HG02943 (cell line): ENCODE measurements around the gene KCNJ6.
"Not testable (repeated sequence)": the region's sequence is repeated elsewhere in the genome, so short reads cannot be mapped to it uniquely, and the experiment has no call there.

Experiments
- ATAC-seq: cut with Tn5 transposase; IDR thresholded peaks from one replicate; pipeline ENCODE4 v1.9.1; 2021; ENCODE audit warnings: mild to moderate bottlenecking, low read depth, moderate library complexity; ENCODE audit not compliant: unreplicated experiment

Gene KCNJ6

DNA sequence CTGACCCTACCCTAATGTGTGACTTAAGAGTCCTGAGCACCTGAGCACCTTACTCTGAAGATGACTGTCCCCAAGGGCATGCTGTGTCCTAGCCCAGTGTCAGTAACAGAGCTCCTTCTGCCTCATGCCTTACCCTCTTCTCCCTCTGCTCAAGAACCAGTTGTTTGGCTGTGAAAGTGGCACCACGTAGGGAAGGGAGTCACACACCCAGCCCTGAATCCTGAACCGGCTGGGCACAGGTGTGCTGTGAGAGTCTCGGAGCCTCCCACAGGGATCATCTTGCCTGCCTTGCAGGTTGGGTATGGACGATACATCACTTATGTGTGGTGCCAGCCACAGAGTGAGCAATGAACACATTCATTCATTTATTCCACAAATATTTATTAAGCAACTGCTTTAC, 329.1 kb downstream of the KCNJ6 start:
- ATAC-seq, result no peak

DNA sequence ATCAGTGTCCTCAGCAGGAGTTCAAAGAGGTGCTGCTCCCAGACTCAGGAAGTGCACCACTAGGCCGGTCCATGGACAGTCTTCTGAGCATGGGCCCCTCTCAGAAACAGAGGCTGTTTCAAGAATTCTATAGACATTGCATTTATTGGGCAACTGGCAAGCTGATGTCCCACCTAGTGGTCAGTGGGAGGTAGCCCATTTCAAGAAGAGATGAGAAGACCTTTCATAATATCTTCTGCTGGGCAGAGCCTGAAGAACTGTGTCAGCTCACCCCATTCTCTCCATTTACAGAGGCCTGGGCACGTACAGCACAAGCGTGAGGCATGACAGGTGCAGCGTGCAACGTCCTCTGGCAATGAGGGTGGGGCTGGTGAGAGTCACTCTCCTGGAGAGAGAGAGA, 333.7 kb downstream of the KCNJ6 start:
- no peak for ATAC-seq

DNA sequence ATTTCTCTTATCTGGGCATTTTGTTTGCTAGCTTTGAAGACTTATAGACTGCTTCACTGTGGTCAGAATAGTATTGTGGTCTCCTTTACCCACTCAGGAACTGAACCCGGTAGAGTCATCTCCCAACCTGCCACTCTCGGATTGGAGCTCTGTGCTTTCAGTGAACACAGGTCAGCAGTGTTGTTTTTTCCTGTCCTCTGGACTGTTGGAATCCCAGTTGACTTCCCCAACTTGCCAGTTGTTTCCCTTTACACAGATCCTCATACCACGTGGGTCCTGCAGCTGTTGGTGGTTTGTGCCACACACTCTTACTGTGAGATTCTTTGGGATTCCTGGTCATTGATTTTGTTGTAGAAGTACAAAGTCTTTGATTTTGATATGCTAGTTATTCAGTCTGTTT, 335.6 kb downstream of the KCNJ6 start:
- no peak for ATAC-seq

DNA sequence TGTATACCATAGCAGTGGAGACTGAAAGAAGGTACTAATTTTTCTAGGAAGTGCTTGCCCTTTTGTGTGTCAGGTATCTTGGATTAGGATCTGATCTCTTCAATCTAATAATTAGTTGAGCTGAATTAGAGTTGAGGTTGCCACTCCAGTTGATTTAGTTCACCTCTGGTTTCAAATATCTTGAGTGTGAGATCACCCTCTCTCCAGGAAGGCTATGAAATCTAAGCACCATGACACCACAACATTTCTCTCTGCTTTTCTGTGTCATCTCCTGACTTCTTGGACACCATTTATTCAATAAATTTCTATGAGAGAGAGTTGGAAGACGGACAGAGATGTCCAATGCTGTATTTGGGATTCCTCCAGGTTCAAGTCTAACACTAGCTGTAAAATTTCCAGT, 336.9 kb downstream of the KCNJ6 start:
- ATAC-seq, result no peak

DNA sequence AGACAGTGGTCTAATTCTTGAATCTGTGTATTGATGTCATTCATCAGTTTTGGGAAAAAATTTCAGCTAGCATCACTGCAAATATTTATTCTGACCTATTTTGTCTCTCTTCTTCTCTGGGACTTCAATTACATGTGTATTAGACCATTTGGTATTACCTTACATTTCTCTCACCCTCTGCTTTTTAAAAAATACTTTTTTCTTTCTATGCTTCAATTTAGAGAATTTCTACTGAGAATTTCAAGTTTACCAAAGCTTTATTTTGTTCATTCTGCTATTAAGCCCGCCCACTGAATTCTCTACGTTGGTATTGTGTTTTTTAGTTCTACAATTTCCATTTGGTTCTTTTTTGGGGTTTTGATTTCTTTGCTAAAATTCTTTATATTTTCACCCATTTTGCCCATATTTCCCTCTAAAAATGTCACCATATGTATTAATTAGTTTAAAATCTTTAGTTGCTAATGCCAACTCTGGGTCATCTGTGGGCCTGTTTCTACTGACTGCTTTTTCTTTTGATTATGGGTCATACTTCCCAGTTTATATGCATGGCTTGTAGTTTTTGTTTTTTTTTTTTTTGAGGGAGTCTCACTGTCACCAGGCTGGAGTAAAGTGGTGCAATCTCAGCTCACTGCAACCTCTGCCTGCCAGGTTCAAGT, 337.7 kb downstream of the KCNJ6 start:
- no peak for ATAC-seq

DNA sequence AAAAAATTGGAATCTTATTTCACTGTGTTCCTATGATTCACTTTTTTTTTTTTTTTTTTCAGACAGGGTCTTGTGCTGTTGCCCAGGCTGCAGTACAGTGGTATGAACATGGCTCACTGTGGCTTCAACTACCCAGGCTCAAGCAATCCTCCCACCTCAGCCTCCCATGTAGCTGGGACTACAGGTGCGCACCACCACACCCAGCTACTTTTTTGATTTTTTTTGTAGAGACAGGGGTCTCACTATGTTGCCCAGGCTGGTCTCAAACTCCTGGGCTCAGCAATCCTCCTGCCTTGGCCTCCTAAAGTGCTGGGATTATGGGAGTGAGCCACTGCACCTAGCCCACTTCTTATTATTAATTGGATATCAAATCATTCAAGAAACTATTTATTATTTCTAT, 339.3 kb downstream of the KCNJ6 start:
- ATAC-seq, result not testable (repeated sequence)

DNA sequence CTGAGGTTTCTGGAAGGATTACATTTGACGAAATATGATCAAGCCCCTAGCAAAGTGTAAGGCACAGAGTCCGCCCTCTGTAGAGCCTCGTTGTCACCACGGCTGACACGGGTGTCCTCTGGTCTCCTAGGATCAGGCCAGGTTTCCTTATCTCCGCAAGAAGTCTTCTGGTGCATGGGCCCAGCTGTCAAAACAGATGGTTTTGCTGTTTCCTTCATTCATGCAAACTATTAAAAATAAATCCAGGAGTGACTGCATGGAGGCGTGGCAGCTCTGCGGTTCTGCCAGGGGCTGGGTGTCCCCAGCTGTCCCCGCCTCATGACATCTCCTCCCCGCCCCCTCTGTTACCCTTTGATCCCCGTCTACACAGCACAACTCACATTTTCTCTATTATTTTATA, 340.7 kb downstream of the KCNJ6 start:
- ATAC-seq, result no peak

DNA sequence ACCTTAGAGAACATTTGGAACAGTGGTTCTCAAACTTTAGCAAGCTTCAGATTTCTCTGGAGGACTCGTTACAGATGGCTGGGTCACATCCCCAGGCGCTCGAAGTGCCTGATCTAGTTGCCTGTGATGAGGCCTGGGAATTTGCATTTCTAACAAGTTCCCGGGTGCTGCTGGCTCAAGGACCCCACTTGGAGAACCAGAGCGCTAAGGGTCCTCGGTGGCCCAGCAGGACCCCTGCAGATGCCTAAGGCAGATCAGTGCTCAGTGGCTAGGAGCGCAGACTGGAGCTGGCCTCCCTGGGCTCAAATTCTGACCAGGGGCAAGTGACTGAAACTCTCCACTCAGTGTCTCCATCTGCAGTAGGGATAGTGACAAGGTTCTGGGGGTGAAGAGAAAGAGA, 341.5 kb downstream of the KCNJ6 start:
- ATAC-seq, result no peak

DNA sequence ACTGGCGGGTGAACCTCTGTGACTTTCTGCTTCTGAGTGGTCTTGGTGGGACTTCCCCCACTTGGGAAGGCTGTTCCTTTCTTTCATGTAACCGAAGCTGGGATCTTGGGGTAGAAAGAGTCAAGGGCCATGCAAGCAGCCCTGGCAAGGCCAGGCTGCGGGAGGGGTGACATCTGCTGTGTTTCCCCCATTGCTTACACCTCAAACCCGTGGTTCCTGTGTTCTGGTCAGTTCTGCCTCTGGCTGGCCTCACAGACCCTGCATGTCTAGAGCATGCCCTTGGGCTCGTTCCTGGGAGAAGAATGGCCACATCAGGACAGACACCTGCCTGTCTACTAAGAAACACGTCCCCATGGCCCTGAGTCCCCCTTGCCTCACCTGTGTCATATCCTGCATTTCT, 341.9 kb downstream of the KCNJ6 start:
- ATAC-seq, result no peak

DNA sequence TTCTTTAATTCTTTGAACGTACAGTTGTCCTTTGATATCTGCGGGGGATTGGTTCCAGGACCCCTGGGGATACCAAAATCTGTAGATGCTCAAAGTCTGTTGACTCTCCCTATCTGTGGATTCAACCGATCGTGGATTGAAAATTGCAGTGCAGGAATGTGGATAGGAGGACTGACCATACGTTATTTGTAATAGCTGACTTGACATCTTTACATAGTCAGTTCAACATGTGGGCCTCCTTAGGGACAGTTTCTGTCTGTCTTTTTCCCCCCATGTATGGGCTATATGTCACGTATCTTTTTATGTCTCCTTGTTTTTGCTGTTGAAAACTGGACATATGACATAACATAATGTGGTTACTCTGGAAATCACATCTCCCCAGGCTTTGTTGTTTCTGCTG, 344.8 kb downstream of the KCNJ6 start:
- no peak for ATAC-seq

DNA sequence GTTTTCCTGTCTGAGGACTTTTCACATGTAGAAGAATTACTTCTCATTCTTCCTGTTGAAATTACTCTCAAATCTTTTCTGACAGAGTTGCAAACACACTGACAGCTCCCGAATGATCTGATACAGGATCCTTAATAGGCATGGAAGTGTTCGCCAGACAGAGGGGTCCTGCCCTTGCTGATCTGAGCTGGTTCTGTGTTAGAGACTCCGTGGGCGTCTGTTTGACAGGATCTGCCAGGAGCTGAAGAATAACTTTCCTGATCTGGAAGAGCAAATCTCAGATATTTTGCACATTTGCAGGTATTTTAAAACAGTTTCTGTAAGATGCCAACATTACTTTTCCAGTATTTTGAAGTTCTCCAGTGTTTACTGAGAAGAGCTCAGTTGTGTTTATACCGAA, 347.3 kb downstream of the KCNJ6 start:
- no peak for ATAC-seq

DNA sequence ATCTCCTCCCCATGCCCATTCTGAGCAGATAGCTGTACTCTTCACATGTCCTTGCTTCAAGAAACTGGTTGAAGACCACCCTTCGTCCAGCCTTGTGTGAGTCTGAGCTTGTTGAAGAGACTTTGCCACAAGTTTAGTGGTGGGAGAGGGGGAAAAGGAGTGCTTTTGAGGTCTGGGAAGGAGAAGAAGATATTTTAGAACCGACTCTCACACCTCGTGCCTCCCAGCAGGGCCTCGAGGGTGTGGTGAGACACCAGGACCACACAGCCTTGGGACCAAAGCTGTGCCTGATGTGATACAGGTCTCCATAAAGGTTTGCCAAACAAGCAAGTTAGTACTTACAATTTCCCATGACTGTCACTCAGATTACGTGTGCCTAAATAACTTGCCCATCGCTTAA, 347.8 kb downstream of the KCNJ6 start:
- no peak for ATAC-seq

DNA sequence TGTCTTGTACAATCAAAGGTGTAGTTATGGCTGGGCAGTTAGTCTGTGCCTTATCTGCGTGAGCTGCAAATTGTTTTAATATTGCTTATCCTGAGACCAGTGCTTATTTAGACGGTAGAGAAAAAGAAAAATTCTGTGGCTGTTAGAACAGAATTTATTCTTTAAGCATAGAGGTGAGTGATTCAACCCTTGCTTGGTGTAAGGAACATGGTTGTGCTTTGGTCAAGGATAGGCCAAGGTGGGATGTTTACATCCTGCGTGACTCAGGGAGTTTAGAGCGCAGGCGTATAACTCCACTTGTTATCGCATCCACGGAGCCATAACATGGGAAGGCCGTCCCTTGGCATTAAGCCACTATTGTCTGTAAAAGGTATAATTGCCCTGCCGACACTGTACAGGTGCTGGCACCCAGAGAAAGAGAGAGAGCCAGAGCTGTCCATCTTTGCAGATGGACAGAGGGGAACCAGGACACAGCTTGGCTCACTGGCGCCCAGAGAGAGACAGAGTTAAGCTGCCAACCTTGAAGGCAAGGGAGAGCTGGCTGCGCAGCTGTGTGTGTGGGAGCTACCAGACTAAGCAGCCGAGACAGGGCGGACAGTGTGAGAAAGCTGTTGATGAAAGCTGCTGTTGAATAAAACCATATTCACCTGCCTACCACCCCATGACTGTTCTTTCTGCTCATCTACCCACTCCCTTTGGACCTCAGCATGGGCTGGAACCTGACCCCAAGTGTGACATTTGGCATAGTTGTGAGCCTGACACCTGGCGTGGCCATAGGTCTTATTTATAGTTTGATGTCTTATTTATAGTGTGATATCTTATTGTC, 349.3 kb downstream of the KCNJ6 start:
- ATAC-seq, result no peak

DNA sequence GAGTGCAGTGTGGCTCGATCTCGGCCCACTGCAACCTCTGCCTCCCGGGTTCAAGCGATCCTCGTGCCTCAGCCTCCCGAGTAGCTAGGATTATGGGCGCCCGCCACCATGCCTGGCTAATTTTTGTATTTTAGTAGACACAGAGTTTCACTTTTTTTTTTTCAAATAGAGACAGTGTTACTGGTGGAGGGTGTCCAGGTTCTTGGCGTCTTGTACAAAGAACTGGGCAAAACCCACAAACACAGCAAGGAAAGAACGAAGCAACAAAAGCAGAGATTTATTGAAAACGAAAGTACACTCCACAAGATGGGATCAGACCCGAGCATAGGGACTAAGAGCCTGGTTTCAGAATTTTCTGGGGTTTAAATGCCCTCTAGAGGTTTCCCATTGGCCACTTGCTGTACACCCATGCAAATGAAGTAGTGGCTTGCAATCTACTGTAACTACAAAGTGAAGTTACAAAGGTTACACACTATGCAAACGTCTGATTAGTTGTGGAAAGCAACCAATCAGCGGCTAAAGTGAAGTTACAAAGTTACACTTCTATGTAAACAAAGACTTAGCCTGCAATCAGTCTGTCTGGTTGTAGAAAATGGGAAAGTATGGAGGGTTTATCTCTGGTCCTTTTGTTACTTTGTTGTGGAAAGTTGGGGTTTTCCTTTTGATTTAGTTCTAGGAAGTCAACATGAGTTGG, 350.6 kb downstream of the KCNJ6 start:
- no peak for ATAC-seq

DNA sequence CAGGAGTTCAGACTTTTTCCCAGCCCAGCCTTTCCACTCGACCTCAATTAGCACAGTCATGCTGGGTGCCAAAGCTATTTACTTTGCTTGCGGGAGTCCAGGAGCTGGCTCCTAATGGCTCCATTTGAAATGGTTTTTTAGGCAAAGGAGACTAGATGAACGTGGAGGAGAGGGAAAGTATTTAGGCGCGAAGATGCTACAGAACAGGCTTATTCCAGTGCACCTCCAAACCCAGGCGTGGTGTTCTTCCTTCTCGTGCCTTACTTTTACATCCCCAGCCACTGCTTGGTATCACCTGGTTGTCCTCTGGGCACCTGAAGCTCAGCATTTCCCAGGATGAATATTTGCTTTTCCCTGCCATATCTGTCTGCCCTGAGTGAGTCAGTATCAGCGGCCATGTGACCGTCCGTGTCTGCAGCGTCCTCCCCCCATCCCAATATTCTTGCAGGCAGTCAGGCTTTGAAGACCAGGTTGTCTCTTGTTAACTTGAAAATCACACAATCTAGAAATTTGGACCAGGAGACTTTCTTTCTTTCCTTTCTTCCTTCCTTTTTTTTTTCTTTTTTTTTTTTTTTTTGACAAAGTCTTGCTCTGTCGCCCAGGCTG, 351.2 kb downstream of the KCNJ6 start:
- no peak for ATAC-seq

DNA sequence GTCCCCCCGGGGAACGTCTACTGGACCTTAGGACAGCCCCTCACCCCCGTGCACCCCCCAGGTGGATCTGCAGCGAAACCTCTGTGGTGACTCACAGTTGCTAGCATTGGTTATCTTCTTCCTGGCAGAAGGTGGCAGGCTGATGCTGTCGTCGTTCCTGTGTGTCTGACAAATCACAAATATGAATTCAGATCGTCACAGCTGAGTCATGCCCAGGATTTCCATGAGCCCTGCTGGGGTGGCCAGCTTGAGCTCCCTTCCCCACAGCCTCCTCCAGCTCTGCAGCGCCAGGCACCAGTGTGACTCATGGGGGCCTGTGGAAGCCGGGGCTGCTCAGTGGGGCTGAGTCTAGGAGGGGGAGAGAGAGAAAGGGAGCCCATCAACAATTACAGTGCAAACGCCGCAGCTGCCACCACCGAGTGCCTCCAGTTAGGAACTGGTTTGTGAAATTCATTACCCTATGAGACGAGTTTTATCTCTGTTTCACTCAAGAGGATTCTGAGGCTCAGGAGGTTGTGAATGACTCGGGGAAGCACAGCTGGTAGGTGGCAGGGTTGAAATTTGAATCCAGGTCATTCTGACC, 351.8 kb downstream of the KCNJ6 start:
- peak; percentile 45 for ATAC-seq

DNA sequence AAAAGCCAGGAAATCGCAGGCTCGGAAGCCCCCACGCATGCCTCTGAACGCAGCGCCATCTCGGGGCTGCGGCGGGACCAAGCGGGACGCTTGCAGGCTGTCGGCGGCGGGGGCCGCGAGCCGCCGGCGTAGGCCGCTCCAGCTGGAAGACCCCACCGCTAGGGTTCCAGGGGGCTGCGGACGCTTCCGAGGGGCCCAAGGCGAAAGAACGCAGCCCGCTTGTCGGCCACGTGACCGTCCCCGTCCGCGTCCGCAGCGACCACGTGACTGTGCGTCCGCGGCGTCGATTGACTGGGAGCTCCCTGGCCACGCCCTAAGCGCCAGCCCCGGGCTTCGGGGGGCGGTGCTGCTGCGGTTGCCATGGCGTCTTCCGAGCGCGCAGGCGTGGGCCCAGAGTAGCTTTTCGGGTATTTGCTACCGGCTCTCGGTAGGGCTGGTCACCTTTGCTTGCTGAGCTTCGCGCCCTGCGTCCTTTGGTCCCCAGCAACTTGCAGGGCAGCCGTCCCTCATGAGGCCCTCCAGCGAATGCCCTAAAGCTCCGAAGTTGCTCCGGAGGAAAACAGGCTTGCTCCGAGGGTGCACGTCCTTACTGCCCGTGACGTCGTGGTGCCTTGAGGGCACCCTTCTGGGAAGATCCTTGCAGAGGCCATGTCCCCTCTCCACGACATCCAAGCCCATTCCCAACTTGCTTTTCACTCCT, 352.5 kb downstream of the KCNJ6 start:
- ATAC-seq, result peak; percentile 89

DNA sequence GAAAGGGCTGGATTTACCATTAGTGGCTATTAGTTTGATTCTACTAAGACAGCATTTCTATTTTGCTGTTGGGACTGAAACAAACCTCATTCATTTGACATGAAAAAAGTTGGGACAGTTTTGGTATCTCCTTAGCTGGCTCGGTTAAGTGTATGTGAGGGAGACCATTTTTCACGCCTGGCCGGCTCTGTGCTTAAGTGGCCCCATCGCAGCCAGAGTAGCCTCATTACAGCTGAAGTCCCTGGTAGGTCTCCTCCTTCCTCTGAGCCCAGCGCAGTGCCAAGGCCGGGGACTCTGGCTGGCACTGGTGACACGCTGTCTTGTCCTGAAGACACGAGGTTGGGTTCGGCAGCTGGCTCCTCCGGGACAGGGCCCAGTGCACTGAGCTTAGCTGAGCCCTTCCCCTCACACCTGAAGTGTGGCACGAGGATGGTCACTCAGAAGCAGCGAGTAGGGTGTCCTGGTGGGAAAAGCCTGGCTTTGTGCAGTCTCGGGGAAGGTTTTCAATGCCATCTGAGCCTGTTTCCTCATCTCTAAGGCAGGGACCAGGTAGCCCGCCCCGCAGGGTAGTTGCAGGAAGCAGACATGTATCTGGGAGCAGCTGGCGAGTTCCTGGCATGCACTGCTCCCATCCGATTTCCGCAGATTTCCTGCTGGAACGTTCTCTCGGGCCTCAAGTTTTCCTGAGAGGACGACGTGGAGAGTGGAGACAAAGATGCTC, 353.2 kb downstream of the KCNJ6 start:
- peak; percentile 11 for ATAC-seq
